COLO829 (cell line): ENCODE results near the gene FGD6.
"Not testable (repeated sequence)": the region's sequence is repeated elsewhere in the genome, so short reads cannot be mapped to it uniquely, and the experiment has no call there.

Source experiments
- DNase-seq: peaks from one replicate; pipeline ENCODE4 v3.0.0; 2012; ENCODE audit warnings: low spot score

The FGD6 gene

GRCh38 chr12:95217377-95218149, at the start of gene FGD6, which contains the start of gene VEZT:
FGD6 (minus strand) TSS chr12:95217467; CDS start chr12:95217240, 227 bp downstream.
VEZT (plus strand) TSS chr12:95217807; CDS start chr12:95217851, 44 bp downstream.
- DNase-seq, result peak; percentile 95

- no peak for DNase-seq
Measured at GRCh38 chr12:95266254-95266653, 49.0 kb upstream of the FGD6 start.

GRCh38 chr12:95265765-95266164, 48.5 kb upstream of the FGD6 start:
- DNase-seq, result no peak

- DNase-seq, result no peak
Measured at GRCh38 chr12:95262808-95263207, 45.5 kb upstream of the FGD6 start.

GRCh38 chr12:95261109-95261508, 43.8 kb upstream of the FGD6 start:
- DNase-seq, result no peak

- DNase-seq, result no peak
Measured at GRCh38 chr12:95259368-95259767, 42.1 kb upstream of the FGD6 start.

GRCh38 chr12:95258803-95259202, 41.5 kb upstream of the FGD6 start:
- DNase-seq, result no peak

GRCh38 chr12:95258151-95258550, 40.9 kb upstream of the FGD6 start:
- no peak for DNase-seq

GRCh38 chr12:95257541-95257940, 40.3 kb upstream of the FGD6 start:
- DNase-seq, result no peak

- no peak for DNase-seq
Measured at GRCh38 chr12:95253386-95253785, 36.1 kb upstream of the FGD6 start.

GRCh38 chr12:95248604-95249360, 31.5 kb upstream of the FGD6 start:
- DNase-seq, result no peak

GRCh38 chr12:95248095-95248494, 30.8 kb upstream of the FGD6 start:
- no peak for DNase-seq

- no peak for DNase-seq
Measured at GRCh38 chr12:95244350-95244749, 27.1 kb upstream of the FGD6 start.

- DNase-seq, result no peak
Measured at GRCh38 chr12:95243497-95244183, 26.4 kb upstream of the FGD6 start.

- DNase-seq, result no peak
Measured at GRCh38 chr12:95241761-95242506, 24.7 kb upstream of the FGD6 start.

- not testable (repeated sequence) for DNase-seq
Measured at GRCh38 chr12:95241138-95241537, 23.9 kb upstream of the FGD6 start.

- no peak for DNase-seq
Measured at GRCh38 chr12:95240556-95240955, 23.3 kb upstream of the FGD6 start.

GRCh38 chr12:95239835-95240234, 22.6 kb upstream of the FGD6 start:
- not testable (repeated sequence) for DNase-seq

GRCh38 chr12:95239216-95239615, 21.9 kb upstream of the FGD6 start:
- DNase-seq, result no peak

GRCh38 chr12:95238150-95238549, 20.9 kb upstream of the FGD6 start:
- DNase-seq, result no peak

- DNase-seq, result no peak
Measured at GRCh38 chr12:95237315-95237714, 20.0 kb upstream of the FGD6 start.

GRCh38 chr12:95235621-95236020, 18.4 kb upstream of the FGD6 start:
- not testable (repeated sequence) for DNase-seq
